IMR-90 (cell line): ENCODE data around the gene UNC50. TPM values are rescaled to one million over a fixed set of nuclear protein-coding genes. Genes with fewer than 3 reads are reported as not detected.

Experiments
- ATAC-seq: fragments of 200-7000 bp; cut with Tn5 transposase; 2 replicates; pipeline ENCODE4 v1.9.1; 2020; ENCODE audit warnings: low read depth, mild to moderate bottlenecking, moderate library complexity
- BruUV-seq: library from RNA; stranded (reverse); fragments of 400-500 nt; replicated peaks from 2 replicates; lab custom pipeline; 2021; lab: Mats Ljungman, UMichigan
- CTCF ChIA-PET: fragments of 300-600 bp; formaldehyde crosslinking; extraction: SDS; loops from one replicate; lab custom pipeline; 2021; ENCODE audit warnings: antibody characterized with exemption; lab: Yijun Ruan, JAX
- POLR2A ChIA-PET: fragments of 300-600 bp; sonication (Branson Sonifier 250); formaldehyde crosslinking; loops from one replicate; lab custom pipeline; 2022; ENCODE audit warnings: antibody characterized with exemption; ENCODE audit not compliant: unreplicated experiment; lab: Charles Lee
- DNase-seq: peaks from one replicate; pipeline ENCODE4 v3.0.0; 2013
- H2AFZ ChIP-seq: replicated peaks from 2 replicates; pipeline ENCODE3; 2013; ENCODE audit warnings: low read length, mild to moderate bottlenecking; ENCODE audit not compliant: poor library complexity
- H2AK5ac ChIP-seq: 2 replicates; pipeline ENCODE4 v1.6.1; 2013; ENCODE audit warnings: low read depth, low read length, inconsistent platforms
- H2AK9ac ChIP-seq: replicated peaks from 2 replicates; pipeline ENCODE3; 2013; ENCODE audit warnings: mild to moderate bottlenecking, low read depth, low read length, moderate library complexity; ENCODE audit not compliant: poor library complexity
- H2BK120ac ChIP-seq: 2 replicates; pipeline ENCODE4 v1.6.1; 2013; ENCODE audit warnings: low read depth, low read length, inconsistent platforms
- H2BK15ac ChIP-seq: 3 replicates; pipeline ENCODE4 v1.6.1; 2013; ENCODE audit warnings: low read depth, low read length, inconsistent platforms
- H2BK20ac ChIP-seq: 2 replicates; pipeline ENCODE4 v1.6.1; 2013; ENCODE audit warnings: low read depth, mild to moderate bottlenecking, inconsistent platforms, low read length, moderate library complexity
- H2BK5ac ChIP-seq: 2 replicates; pipeline ENCODE4 v1.6.1; 2013; ENCODE audit warnings: mild to moderate bottlenecking, low read depth, low read length, inconsistent platforms; ENCODE audit not compliant: poor library complexity, severe bottlenecking
- H3K14ac ChIP-seq: replicated peaks from 2 replicates; pipeline ENCODE4 v1.6.1; 2013; ENCODE audit warnings: low read depth, low read length, inconsistent platforms
- H3K18ac ChIP-seq: 2 replicates; pipeline ENCODE4 v1.6.1; 2013; ENCODE audit warnings: low read depth, low read length, control low read depth
- H3K23ac ChIP-seq: 2 replicates; pipeline ENCODE4 v1.6.1; 2013; ENCODE audit warnings: low read depth, low read length, inconsistent platforms
- H3K27ac ChIP-seq: 2 replicates; pipeline ENCODE4 v1.5.1; 2013; ENCODE audit warnings: mild to moderate bottlenecking, control low read depth, low read length; ENCODE audit not compliant: insufficient read depth
- H3K27me3 ChIP-seq: 2 replicates; pipeline ENCODE4 v1.6.1; 2013; ENCODE audit warnings: low read length; ENCODE audit not compliant: control insufficient read depth, insufficient read depth
- H3K36me3 ChIP-seq: 2 replicates; pipeline ENCODE4 v1.6.1; 2013; ENCODE audit warnings: low read length, mixed read lengths; ENCODE audit not compliant: control insufficient read depth, insufficient read depth
- H3K4ac ChIP-seq: 2 replicates; pipeline ENCODE4 v1.6.1; 2013; ENCODE audit warnings: low read depth, low read length, inconsistent platforms
- H3K4me1 ChIP-seq: 2 replicates; pipeline ENCODE4 v1.6.1; 2013; ENCODE audit warnings: low read length, mixed read lengths; ENCODE audit not compliant: control insufficient read depth, insufficient read depth
- H3K4me2 ChIP-seq: 2 replicates; pipeline ENCODE4 v1.6.1; 2013; ENCODE audit warnings: low read depth, mild to moderate bottlenecking, control low read depth, low read length, moderate library complexity
- H3K4me3 ChIP-seq: 2 replicates; pipeline ENCODE4 v1.5.1; 2013; ENCODE audit warnings: low read depth, mild to moderate bottlenecking, control low read depth, low read length, moderate library complexity; ENCODE audit not compliant: insufficient read depth
- H3K56ac ChIP-seq: 2 replicates; pipeline ENCODE4 v1.6.1; 2013; ENCODE audit warnings: low read length, inconsistent platforms; ENCODE audit not compliant: insufficient read depth; ENCODE audit errors: extremely low read depth
- H3K79me1 ChIP-seq, 2 experiments: 2 replicates each; pipeline ENCODE4 v1.6.1; 2013; ENCODE audit warnings: low read length in 2 of 2, inconsistent platforms in 1 of 2, low read depth in 1 of 2
- H3K9ac ChIP-seq: 2 replicates; pipeline ENCODE4 v1.6.1; 2013; ENCODE audit warnings: low read depth, low read length, control low read depth
- H3K9me1 ChIP-seq: 2 replicates; pipeline ENCODE4 v1.6.1; 2013; ENCODE audit warnings: low read length, inconsistent platforms; ENCODE audit not compliant: insufficient read depth
- H3K9me3 ChIP-seq: 2 replicates; pipeline ENCODE4 v1.6.1; 2013; ENCODE audit warnings: low read length; ENCODE audit not compliant: control insufficient read depth, insufficient read depth
- H4K20me1 ChIP-seq: 2 replicates; pipeline ENCODE4 v1.6.1; 2013; ENCODE audit warnings: low read length, inconsistent platforms; ENCODE audit not compliant: insufficient read depth
- H4K5ac ChIP-seq: 2 replicates; pipeline ENCODE4 v1.6.1; 2013; ENCODE audit warnings: mild to moderate bottlenecking, low read depth, low read length, control low read depth
- H4K8ac ChIP-seq, 2 experiments: 2 replicates each; pipeline ENCODE4 v1.6.1; 2013; ENCODE audit warnings: low read depth in 2 of 2, low read length in 2 of 2, control low read depth in 1 of 2, inconsistent platforms in 1 of 2
- H4K91ac ChIP-seq: 2 replicates; pipeline ENCODE4 v1.6.1; 2013; ENCODE audit warnings: low read depth, low read length, inconsistent platforms; ENCODE audit not compliant: insufficient read depth
- BHLHE40 ChIP-seq: fragments of 150-350 bp; IDR thresholded peaks from 2 replicates; pipeline ENCODE4 v1.6.1; 2016; ENCODE audit warnings: mild to moderate bottlenecking, low read depth, low read length
- CEBPB ChIP-seq: IDR thresholded peaks from 2 replicates; pipeline ENCODE4 v1.6.1; 2012; ENCODE audit warnings: low read depth, low read length, improper control_type of control experiment
- CHD1 ChIP-seq: IDR thresholded peaks from 2 replicates; pipeline ENCODE4 v1.6.1; 2012; ENCODE audit warnings: low read depth, low read length, improper control_type of control experiment
- CTCF ChIP-seq: conservative IDR thresholded peaks from 2 replicates; pipeline ENCODE4 v1.5.1; 2012; ENCODE audit warnings: mild to moderate bottlenecking, low read depth, low read length, improper control_type of control experiment
- ELK1 ChIP-seq: fragments of 150-350 bp; IDR thresholded peaks from 2 replicates; pipeline ENCODE4 v1.6.1; 2016; ENCODE audit warnings: low read depth, mild to moderate bottlenecking, low read length, moderate library complexity, borderline replicate concordance
- FOS ChIP-seq: fragments of 150-350 bp; IDR thresholded peaks from 2 replicates; pipeline ENCODE4 v1.6.1; 2016; ENCODE audit warnings: low read depth, low read length
- MAZ ChIP-seq: IDR thresholded peaks from 2 replicates; pipeline ENCODE4 v1.6.1; 2012; ENCODE audit warnings: low read depth, mild to moderate bottlenecking, low read length, improper control_type of control experiment, moderate library complexity, borderline replicate concordance
- NFE2L2 ChIP-seq: fragments of 150-350 bp; IDR thresholded peaks from 2 replicates; pipeline ENCODE4 v1.6.1; 2016; ENCODE audit warnings: low read depth, mild to moderate bottlenecking, low read length
- POLR2A ChIP-seq: IDR thresholded peaks from 2 replicates; pipeline ENCODE4 v1.6.1; 2012; ENCODE audit warnings: mild to moderate bottlenecking, low read depth, low read length
- RAD21 ChIP-seq: IDR thresholded peaks from 2 replicates; pipeline ENCODE4 v1.6.1; 2012; ENCODE audit warnings: low read length, improper control_type of control experiment
- RCOR1 ChIP-seq: IDR thresholded peaks from 2 replicates; pipeline ENCODE4 v1.6.1; 2012; ENCODE audit warnings: mild to moderate bottlenecking, low read length, improper control_type of control experiment; ENCODE audit not compliant: insufficient replicate concordance
- RFX5 ChIP-seq: IDR thresholded peaks from 2 replicates; pipeline ENCODE4 v1.8.0; 2012; ENCODE audit warnings: low read depth, mild to moderate bottlenecking, low read length, moderate library complexity
- USF2 ChIP-seq: fragments of 150-350 bp; IDR thresholded peaks from 2 replicates; pipeline ENCODE4 v1.6.1; 2017; ENCODE audit warnings: mild to moderate bottlenecking, antibody characterized with exemption, low read length, low read depth
- WGBS, 2 experiments: methylation state at CpG; one replicate each; pipeline versions ENCODE4 v1.1.5 to v1.1.7; 2013; ENCODE audit warnings: missing lambda C conversion rate in 2 of 2; ENCODE audit not compliant: insufficient read length in 1 of 2; ENCODE audit errors: extremely low coverage in 2 of 2; 5-methylcytosine and 5-hydroxymethylcytosine counted together
- dilution Hi-C: fragments of 300-500 bp; cut with HindIII; formaldehyde crosslinking; loops from one replicate; pipeline ENCODE4 v1.14.3; 2018; ENCODE audit warnings: low sequenced_read_pairs; ENCODE audit not compliant: unreplicated experiment
- in situ Hi-C: fragments of 300-500 bp; cut with MboI; formaldehyde crosslinking; loops from 3 replicates; pipeline ENCODE4 v1.14.3; 2019; ENCODE audit warnings: low sequenced_read_pairs, inconsistent platforms, mixed read lengths
- intact Hi-C: fragments of 100-400 bp; cut with micrococcal nuclease; formaldehyde crosslinking; loops from 2 replicates; pipeline ENCODE4 v1.10.0; 2022
- polyA plus RNA-seq, 3 experiments: library from polyadenylated mRNA; depleted of rRNA; stranded (reverse); fragments of >200 nt; gene quantifications; 2 replicates each; pipeline ENCODE4 v1.2.3, GENCODE V29; 2012; ENCODE audit warnings: low replicate concordance in 1 of 3
- total RNA-seq: library from RNA; depleted of rRNA; stranded (reverse); fragments of >200 nt; gene quantifications from 2 replicates; pipeline ENCODE4 v1.2.3, GENCODE V29; 2012

The UNC50 gene
- total and polyA plus RNA-seq, 2 of the 4 experiments (the other 2 are of a cell fraction): 18.3 to 34.1 TPM

GRCh38 chr2:98604547-98604946, 3.8 kb upstream of the UNC50 start:
- H4K91ac ChIP-seq: no peak overlapping the region
- H3K4me2 ChIP-seq: no peak overlapping the region
- H2BK120ac ChIP-seq: no peak overlapping the region
- in situ Hi-C loops: loop anchor here (5.0 kb wide), 1 partner anchor 197 kb away; no protein-coding TSS in a partner anchor
- H3K4me1 ChIP-seq: peaks cover 7% of the 10 kb centered on the region
- H4K20me1 ChIP-seq: peaks cover 8% of the 10 kb centered on the region; the same call in 1 of the 2 replicates
- peaks cover 11% of the 10 kb centered on the region for H3K36me3 ChIP-seq
- no peak overlapping the region for H3K4me3 ChIP-seq
- intact Hi-C loops: loop anchor here (10.0 kb wide), 1 partner anchor 160 kb away; the partner anchor contains the start of gene INPP4A
- H3K9me1 ChIP-seq: peaks cover 3% of the 10 kb centered on the region; the same call in 1 of the 2 replicates
- H3K18ac ChIP-seq: no peak overlapping the region
- no peak overlapping the region for H2AK5ac ChIP-seq
- H2BK15ac ChIP-seq: no peak overlapping the region
- H3K9me3 ChIP-seq: no peaks in the 10 kb centered on the region
- no peak overlapping the region for H2AK9ac ChIP-seq
- H4K5ac ChIP-seq: no peak overlapping the region
- H2AFZ ChIP-seq: no peak overlapping the region
- CTCF ChIA-PET: no interaction called here
- H3K79me1 ChIP-seq: peaks cover 36 to 52% of the 10 kb centered on the region in 2 experiments
- 100% methylated on average over 1 of the region's 2 CpGs; no CpG with 5 or more reads in 1 of the 2 experiments for WGBS, 2 experiments
- dilution Hi-C loops: no loop called here
- TF ChIP-seq RCOR1 (no peak), POLR2A (no peak), CEBPB (no peak), FOS (no peak), USF2 (no peak), BHLHE40 (no peak), CTCF (no peak), NFE2L2 (no peak), RFX5 (no peak), MAZ (no peak), RAD21 (no peak), ELK1 (no peak), CHD1 (no peak)
- H3K27ac ChIP-seq: no peak overlapping the region
- BruUV-seq: no TSS peak
- H3K9ac ChIP-seq: no peak overlapping the region
- no peaks in the 10 kb centered on the region for H3K27me3 ChIP-seq
- no peak overlapping the region for H3K4ac ChIP-seq
- H2BK20ac ChIP-seq: no peak overlapping the region
- no peak for ATAC-seq
- no peak overlapping the region for H3K14ac ChIP-seq
- POLR2A ChIA-PET: no interaction called here
- H2BK5ac ChIP-seq: no peak overlapping the region
- no peak for DNase-seq
- H3K23ac ChIP-seq: no peak overlapping the region
- no peak overlapping the region for H4K8ac ChIP-seq
- no peak overlapping the region for H3K56ac ChIP-seq
